A549 treated with Mapracorat at 1 μM for 4 hours (cell line): ENCODE data around the gene KRT38. TPM values are rescaled to one million over a fixed set of nuclear protein-coding genes. Genes with fewer than 3 reads are reported as not detected.

Experiments used
- total RNA-seq: library from RNA; stranded (reverse); fragments of 200-300 nt; extraction: Qiagen RNA extraction; gene quantifications from 5 replicates; pipeline ENCODE4 v1.2.3, GENCODE V29; 2022

The KRT38 gene
- not detected in 5 replicates for total RNA-seq

GRCh38 chr17:41440531-41441033 is at the start of gene KRT38:
Gene KRT38 (minus strand): TSS chr17:41440983. CDS start chr17:41440921, 62 bp downstream.

DNA sequence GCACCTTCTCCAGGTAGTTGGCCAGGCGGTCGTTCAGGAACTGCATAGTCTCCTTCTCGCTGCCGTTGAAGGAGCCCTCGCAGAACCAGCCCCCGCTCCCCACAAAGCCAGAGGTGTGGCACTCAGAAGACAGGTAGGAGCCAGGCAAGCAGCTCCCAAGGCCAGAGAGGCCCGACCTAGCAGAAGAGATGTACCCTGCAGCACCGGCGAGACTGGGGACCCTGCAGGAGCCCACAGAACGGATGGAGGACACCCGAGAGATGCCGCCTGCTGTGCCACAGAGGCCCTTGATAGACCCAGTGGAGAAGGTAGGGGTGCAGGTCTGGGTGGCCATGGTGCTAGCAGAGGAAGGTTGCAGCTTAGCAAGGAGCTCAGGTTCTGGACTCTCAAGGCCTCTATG is 48.7 kb upstream of the KRT38 start, which contains the start of gene KRT36:
TSS of gene KRT36 (minus strand) at position 380 of the 400 bp plus-strand sequence. CDS start at position 334, 46 bp downstream.

DNA sequence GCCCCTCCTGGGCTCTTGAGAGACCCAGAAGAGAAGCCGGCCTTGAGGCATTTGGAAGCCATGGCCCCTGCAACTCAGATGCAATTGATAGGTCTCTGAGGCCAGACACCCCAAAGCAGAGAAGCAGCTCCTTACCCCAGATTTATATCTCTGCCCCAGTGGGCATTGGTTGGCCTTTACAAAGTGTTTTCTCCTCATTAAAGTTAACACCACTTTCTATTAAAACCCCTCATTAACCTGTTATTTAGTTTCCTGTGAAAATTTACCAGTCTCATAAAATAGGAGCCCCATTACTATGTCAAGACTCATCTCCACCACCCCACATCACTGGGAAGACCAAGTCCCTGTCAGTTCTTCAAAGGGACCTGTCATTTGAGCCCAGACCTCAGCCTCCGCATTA is 40.3 kb upstream of the KRT38 start, which contains the start of gene KRT35:
TSS of gene KRT35 (minus strand) at position 116 of the 400 bp plus-strand sequence. CDS start at position 62, 54 bp downstream.

DNA sequence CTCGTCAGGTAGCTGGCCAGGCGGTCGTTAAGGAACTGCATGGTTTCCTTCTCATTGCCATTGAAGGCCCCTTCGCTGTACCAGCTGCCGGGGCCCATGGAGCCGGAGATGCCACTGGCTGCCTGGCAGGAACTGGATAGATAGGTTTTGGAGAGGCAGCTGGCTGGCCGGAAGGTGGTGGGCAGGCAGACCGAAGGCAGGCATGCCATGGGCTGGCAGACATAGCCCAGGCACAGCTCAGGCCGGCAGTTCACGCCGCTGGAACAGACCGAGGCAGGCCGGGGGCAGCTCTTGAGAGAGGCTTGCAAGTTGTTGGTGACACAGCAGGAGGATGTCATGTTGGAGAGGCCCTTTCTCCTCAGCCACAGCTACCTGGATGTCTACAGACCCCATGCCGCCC is 26.2 kb upstream of the KRT38 start, which contains the start of gene KRT32:
TSS of gene KRT32 (minus strand) at position 399 of the 400 bp plus-strand sequence. CDS start at position 338, 61 bp downstream.

DNA sequence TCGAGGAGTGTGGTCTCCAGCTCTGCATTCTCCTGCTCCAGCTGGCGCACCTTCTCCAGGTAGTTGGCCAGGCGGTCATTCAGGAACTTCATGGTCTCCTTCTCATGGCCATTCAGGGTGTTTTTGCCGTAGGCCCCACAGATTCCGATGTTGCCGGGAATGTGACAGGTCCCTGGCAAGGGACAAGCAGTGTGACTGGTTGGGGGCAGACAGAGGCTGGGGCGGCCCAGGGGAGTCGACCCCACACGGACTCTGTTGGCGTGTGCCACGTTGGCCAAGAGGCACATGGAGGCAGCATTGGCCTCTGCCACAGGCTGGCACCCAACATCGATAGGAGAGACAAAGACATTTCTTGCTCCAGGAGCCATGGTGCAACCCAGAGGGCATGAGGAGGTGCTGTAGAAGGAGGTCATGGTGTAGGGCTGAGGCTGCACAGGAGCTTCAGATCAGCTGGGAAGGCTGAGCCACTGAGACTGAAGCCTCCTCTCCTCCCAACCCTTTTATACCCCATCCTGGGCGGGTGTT is 16.6 kb downstream of the KRT38 start, which contains the start of gene KRT37:
TSS of gene KRT37 (minus strand) at position 475 of the 525 bp plus-strand sequence. CDS start at position 413, 62 bp downstream.

GRCh38 chr17:41396996-41397660 is 43.7 kb downstream of the KRT38 start, which contains the start of gene KRT31:
Gene KRT31 (minus strand): TSS chr17:41397608. CDS start chr17:41397539, 69 bp downstream.

Other genes starting within 250 kb of the KRT38 start
- gene KRTAP9-2, start 214.3 kb downstream of the KRT38 start, total RNA-seq = not detected in 5 replicates
- gene KRTAP9-3, start 208.5 kb downstream of the KRT38 start, total RNA-seq = not detected in 5 replicates
- not detected in 5 replicates for gene KRTAP9-8, start 203.0 kb downstream of the KRT38 start, total RNA-seq
- gene KRTAP9-4, start 191.3 kb downstream of the KRT38 start, total RNA-seq = not detected in 5 replicates
- gene KRTAP9-9, start 185.6 kb downstream of the KRT38 start, total RNA-seq = not detected in 5 replicates
- not detected in 5 replicates for gene KRTAP9-6, start 175.6 kb downstream of the KRT38 start, total RNA-seq
- gene KRTAP9-7, start 165.3 kb downstream of the KRT38 start, total RNA-seq = not detected in 5 replicates
- gene KRTAP29-1, start 138.1 kb downstream of the KRT38 start, total RNA-seq = not detected in 5 replicates
- not detected in 5 replicates for gene KRTAP16-1, start 131.7 kb downstream of the KRT38 start, total RNA-seq
- gene KRTAP17-1, start 125.3 kb downstream of the KRT38 start, total RNA-seq = not detected in 5 replicates
- gene KRT33A, start 90.2 kb downstream of the KRT38 start, total RNA-seq = not detected in 5 replicates
- not detected in 5 replicates for gene KRT33B, start 71.2 kb downstream of the KRT38 start, total RNA-seq
- gene KRT34, start 58.7 kb downstream of the KRT38 start, total RNA-seq = 0.14 to 0.41 TPM (median 0.39 TPM) in 5 replicates
- gene KRT31, start 43.4 kb downstream of the KRT38 start, total RNA-seq = not detected in 5 replicates
- gene KRT37, start 16.4 kb downstream of the KRT38 start, total RNA-seq = not detected in 5 replicates
- gene KRT32, start 26.4 kb upstream of the KRT38 start, total RNA-seq = 0.07 TPM in 2 of 5 replicates, not detected in the others
- not detected in 5 replicates for gene KRT35, start 40.2 kb upstream of the KRT38 start, total RNA-seq
- gene KRT36, start 48.9 kb upstream of the KRT38 start, total RNA-seq = not detected in 5 replicates
- 0.12 to 0.41 TPM (median 0.37 TPM) in 5 replicates for gene KRT13, start 64.6 kb upstream of the KRT38 start, total RNA-seq
- 2.9 to 4.6 TPM (median 3.5 TPM) in 5 replicates for gene KRT15, start 77.9 kb upstream of the KRT38 start, total RNA-seq
- 37.8 to 59.9 TPM (median 49.0 TPM) in 5 replicates for gene KRT19, start 87.3 kb upstream of the KRT38 start, total RNA-seq
- not detected in 5 replicates for gene KRT9, start 131.1 kb upstream of the KRT38 start, total RNA-seq
- gene KRT14, start 145.9 kb upstream of the KRT38 start, total RNA-seq = 0.18 to 0.34 TPM in 2 of 5 replicates, not detected in the others
- gene KRT16, start 171.8 kb upstream of the KRT38 start, total RNA-seq = 0.62 to 1.2 TPM (median 1.0 TPM) in 5 replicates
- gene KRT17, start 183.6 kb upstream of the KRT38 start, total RNA-seq = 0.66 to 1.0 TPM (median 0.83 TPM) in 5 replicates
- gene EIF1, start 247.9 kb upstream of the KRT38 start, total RNA-seq = 1,203 to 1,690 TPM (median 1,363 TPM) in 5 replicates